GM18861 (cell line): ENCODE results near the gene GPRC5D.

ENCODE experiments used
- ATAC-seq: cut with Tn5 transposase; IDR thresholded peaks from one replicate; pipeline ENCODE4 v1.9.1; 2021; ENCODE audit not compliant: unreplicated experiment

GPRC5D gene

DNA sequence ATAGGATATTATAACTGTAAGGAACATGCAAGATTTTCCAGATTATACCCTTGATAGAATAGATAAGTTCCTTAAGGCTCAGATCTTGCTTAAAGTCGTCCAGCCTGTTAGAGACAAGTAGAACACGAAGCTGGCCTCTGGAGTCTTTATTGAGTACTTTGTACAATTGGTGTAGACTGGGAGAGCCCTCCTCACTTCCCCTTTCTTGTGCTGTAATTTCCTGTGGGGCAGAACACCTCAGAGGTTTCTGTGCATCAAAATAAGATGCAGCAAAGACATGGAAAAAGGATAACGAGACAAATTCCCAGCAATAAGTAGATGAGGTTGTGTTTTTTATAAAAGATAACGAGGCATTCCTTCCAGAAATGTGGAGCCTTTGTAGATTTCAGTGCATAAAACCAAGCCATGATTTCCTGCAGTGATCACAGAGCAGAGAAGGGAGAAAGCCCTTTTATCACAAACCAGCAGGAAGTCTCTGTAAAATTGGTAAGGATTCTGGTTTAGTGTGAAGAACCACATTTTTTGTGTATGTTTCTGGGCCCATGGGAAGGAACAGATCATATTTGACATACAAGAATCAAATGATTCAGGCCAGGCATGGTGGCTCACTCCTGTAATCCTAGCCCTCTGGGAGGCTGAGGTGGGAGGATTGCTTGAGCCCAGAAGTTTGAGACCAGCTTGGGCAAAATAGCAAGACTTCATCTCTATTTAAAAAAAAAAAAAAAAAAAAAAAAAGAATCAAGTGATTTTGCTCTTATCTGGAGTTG is 42.6 kb downstream of the GPRC5D start:
- ATAC-seq = no peak

DNA sequence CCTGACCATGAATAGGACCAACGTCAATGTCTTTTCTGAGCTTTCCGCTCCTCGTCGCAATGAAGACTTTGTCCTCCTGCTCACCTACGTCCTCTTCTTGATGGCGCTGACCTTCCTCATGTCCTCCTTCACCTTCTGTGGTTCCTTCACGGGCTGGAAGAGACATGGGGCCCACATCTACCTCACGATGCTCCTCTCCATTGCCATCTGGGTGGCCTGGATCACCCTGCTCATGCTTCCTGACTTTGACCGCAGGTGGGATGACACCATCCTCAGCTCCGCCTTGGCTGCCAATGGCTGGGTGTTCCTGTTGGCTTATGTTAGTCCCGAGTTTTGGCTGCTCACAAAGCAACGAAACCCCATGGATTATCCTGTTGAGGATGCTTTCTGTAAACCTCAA is 43.3 kb downstream of the GPRC5D start:
- no peak for ATAC-seq

DNA sequence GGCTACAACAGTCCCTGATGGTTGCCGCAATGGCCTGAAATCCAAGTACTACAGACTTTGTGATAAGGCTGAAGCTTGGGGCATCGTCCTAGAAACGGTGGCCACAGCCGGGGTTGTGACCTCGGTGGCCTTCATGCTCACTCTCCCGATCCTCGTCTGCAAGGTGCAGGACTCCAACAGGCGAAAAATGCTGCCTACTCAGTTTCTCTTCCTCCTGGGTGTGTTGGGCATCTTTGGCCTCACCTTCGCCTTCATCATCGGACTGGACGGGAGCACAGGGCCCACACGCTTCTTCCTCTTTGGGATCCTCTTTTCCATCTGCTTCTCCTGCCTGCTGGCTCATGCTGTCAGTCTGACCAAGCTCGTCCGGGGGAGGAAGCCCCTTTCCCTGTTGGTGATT is 43.7 kb downstream of the GPRC5D start:
- no peak for ATAC-seq

- ATAC-seq = no peak
These were observed 44.4 kb downstream of the GPRC5D start for GRCh38 chr12:12907552-12907951.

DNA sequence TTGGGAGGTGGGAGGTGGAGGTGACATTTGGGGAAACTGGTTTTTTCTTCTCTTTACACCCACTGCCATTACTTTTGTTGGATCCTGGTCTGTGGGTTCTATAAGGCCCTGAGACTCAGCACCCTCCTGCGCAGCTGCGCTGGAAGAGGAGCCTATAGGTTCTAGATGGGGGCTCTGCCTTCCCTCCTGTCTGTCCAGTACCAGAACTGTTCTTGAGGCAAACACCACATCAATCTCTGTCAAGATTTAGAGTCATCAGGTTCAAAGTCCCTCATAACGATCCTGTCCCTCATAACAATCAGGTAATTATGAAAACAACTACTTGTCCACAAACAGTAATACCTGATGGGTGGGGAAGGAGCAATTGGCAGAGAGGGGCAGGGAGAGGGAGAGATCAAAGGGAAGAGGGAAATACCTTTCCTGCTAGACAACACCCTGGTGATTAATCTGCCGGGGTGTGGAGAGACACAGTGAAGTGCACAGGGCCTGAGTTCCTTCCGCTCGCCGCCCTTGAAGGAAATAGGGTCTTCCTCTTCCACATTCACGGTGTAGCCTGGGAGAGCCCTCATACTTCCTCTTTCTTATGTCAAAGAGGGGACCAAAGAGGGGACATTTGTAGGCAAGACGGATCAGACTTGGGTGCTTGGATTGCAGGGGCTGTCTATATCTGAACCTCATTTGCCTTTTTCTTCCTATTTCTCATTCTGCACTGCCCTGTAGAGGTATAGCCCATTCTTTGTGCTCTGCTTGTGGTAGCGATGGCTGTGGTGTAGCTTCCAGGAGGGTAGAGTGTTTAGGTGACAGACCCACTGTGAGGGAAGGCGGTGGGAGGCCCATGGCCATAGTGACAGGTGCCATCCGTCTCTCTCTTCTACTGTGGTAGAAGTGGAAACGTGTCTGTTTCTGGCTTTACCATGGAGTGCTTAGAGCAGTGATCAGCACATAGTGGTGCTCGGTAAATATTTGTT is 48.0 kb downstream of the GPRC5D start:
- no peak for ATAC-seq

- ATAC-seq = no peak
These were observed 49.9 kb downstream of the GPRC5D start for GRCh38 chr12:12902036-12902435.

- no peak for ATAC-seq
These were observed 50.7 kb downstream of the GPRC5D start for GRCh38 chr12:12901158-12901791.

GRCh38 chr12:12900786-12901157 is 51.2 kb downstream of the GPRC5D start:
- ATAC-seq = no peak

GRCh38 chr12:12899530-12900380 is 52.2 kb downstream of the GPRC5D start:
- peak; percentile 90 for ATAC-seq

- ATAC-seq = no peak
These were observed 53.0 kb downstream of the GPRC5D start for GRCh38 chr12:12898911-12899511.

GRCh38 chr12:12898136-12898717 is 53.7 kb downstream of the GPRC5D start:
- ATAC-seq = no peak

GRCh38 chr12:12897302-12897701 is 54.7 kb downstream of the GPRC5D start:
- no peak for ATAC-seq

GRCh38 chr12:12896260-12896659 is 55.7 kb downstream of the GPRC5D start:
- ATAC-seq = no peak

GRCh38 chr12:12893438-12893837 is 58.5 kb downstream of the GPRC5D start:
- ATAC-seq = no peak

GRCh38 chr12:12892681-12893141 is 59.3 kb downstream of the GPRC5D start:
- ATAC-seq = no peak

- no peak for ATAC-seq
These were observed 60.1 kb downstream of the GPRC5D start for GRCh38 chr12:12891881-12892355.

GRCh38 chr12:12891080-12891880 is 60.7 kb downstream of the GPRC5D start, which contains the start of gene GPRC5A:
TSS of gene GPRC5A (plus strand) at chr12:12891562. CDS start at chr12:12908250, 16,688 bp downstream.
- ATAC-seq = no peak
